Loucy (cell line): ENCODE measurements around the gene GRAMD4.

Experiments used
- H2AFZ ChIP-seq: fragments of 200-600 bp; sonication (generic); 2 replicates; pipeline ENCODE4 v1.6.0; 2016; ENCODE audit warnings: antibody characterized with exemption, mild to moderate bottlenecking, low read length, moderate library complexity
- H3F3A ChIP-seq: fragments of 200-600 bp; 2 replicates; pipeline ENCODE4 v1.6.0; 2016; ENCODE audit warnings: antibody characterized with exemption, low read depth, mild to moderate bottlenecking
- H3K27me3 ChIP-seq: fragments of 200-600 bp; sonication (generic); 2 replicates; pipeline ENCODE4 v1.6.1; 2014; ENCODE audit warnings: low read length, mild to moderate bottlenecking; ENCODE audit not compliant: insufficient read depth, poor library complexity, severe bottlenecking
- H3K36me3 ChIP-seq: fragments of 200-600 bp; sonication (generic); 2 replicates; pipeline ENCODE4 v1.6.1; 2016; ENCODE audit warnings: low read length; ENCODE audit not compliant: insufficient read depth
- H3K4me1 ChIP-seq: fragments of 200-600 bp; sonication (generic); 2 replicates; pipeline ENCODE4 v1.5.1; 2014; ENCODE audit warnings: low read length, mild to moderate bottlenecking; ENCODE audit not compliant: insufficient read depth, poor library complexity, severe bottlenecking
- H3K4me2 ChIP-seq: fragments of 200-600 bp; sonication (generic); 2 replicates; pipeline ENCODE4 v1.6.0; 2014; ENCODE audit warnings: antibody characterized with exemption, low read length, low read depth, mild to moderate bottlenecking; ENCODE audit not compliant: poor library complexity, severe bottlenecking
- H3K4me3 ChIP-seq: fragments of 200-600 bp; sonication (generic); 2 replicates; pipeline ENCODE4 v1.5.1; 2014; ENCODE audit warnings: low read length, mild to moderate bottlenecking, mixed read lengths; ENCODE audit not compliant: poor library complexity, severe bottlenecking
- H3K79me2 ChIP-seq: fragments of 200-600 bp; sonication (generic); 2 replicates; pipeline ENCODE4 v1.6.1; 2014; ENCODE audit warnings: low read length; ENCODE audit not compliant: insufficient read depth
- H3K9ac ChIP-seq: fragments of 200-600 bp; sonication (generic); 2 replicates; pipeline ENCODE4 v1.6.0; 2014; ENCODE audit warnings: mild to moderate bottlenecking, low read depth, low read length, moderate library complexity; ENCODE audit not compliant: poor library complexity, severe bottlenecking
- H3K9me2 ChIP-seq: fragments of 200-600 bp; sonication (generic); replicated peaks from 2 replicates; pipeline ENCODE4 v1.6.1; 2016; ENCODE audit warnings: low read depth, low read length, mixed read lengths
- H3K9me3 ChIP-seq: fragments of 200-600 bp; sonication (generic); 2 replicates; pipeline ENCODE4 v1.6.1; 2014; ENCODE audit warnings: mild to moderate bottlenecking, antibody characterized with exemption, low read length, low read depth; ENCODE audit not compliant: insufficient read depth
- H4K20me1 ChIP-seq: fragments of 200-600 bp; sonication (generic); 2 replicates; pipeline ENCODE4 v1.6.0; 2014; ENCODE audit warnings: antibody characterized with exemption, low read length, mild to moderate bottlenecking; ENCODE audit not compliant: insufficient read depth, poor library complexity, severe bottlenecking
- EZH2phosphoT487 ChIP-seq: fragments of 200-600 bp; IDR thresholded peaks from 2 replicates; pipeline ENCODE4 v1.6.1; 2018; ENCODE audit warnings: antibody characterized with exemption, mild to moderate bottlenecking, moderate library complexity, borderline replicate concordance
- TF ChIP-seq, protein P1 (sequence below): fragments of 200-600 bp; sonication (generic); conservative IDR thresholded peaks from 2 replicates; pipeline ENCODE4 v1.5.1; 2014; ENCODE audit warnings: mild to moderate bottlenecking, antibody characterized with exemption, low read length

Gene GRAMD4

DNA sequence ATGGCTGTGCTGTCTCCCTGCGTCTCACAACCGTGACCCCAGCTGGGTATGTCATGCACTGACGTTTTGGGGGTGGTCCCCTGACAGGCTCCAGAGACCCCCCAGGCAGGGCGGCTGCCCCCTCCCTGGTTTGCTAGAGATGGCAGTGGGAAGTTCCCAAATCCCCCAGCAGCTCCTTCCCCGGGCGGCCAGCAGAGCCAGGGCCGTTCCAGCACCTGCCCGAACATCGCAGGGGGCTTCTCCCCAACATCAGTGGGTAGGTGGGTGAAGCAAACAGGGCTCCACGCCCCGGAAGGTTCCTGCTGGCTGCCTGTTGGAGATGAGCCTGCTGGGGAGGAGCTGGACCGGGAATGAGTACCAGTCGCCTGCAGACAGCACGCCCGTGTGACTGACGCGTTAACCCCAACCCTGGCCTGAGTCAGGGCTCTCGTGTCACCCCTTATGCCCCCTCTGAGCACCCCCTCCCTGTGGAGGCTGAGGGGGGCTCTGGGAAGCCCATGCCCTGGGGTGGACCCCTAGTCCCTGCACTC, 45.6 kb downstream of the GRAMD4 start:
- H3K4me1 ChIP-seq: no peaks in the 10 kb centered on the region

DNA sequence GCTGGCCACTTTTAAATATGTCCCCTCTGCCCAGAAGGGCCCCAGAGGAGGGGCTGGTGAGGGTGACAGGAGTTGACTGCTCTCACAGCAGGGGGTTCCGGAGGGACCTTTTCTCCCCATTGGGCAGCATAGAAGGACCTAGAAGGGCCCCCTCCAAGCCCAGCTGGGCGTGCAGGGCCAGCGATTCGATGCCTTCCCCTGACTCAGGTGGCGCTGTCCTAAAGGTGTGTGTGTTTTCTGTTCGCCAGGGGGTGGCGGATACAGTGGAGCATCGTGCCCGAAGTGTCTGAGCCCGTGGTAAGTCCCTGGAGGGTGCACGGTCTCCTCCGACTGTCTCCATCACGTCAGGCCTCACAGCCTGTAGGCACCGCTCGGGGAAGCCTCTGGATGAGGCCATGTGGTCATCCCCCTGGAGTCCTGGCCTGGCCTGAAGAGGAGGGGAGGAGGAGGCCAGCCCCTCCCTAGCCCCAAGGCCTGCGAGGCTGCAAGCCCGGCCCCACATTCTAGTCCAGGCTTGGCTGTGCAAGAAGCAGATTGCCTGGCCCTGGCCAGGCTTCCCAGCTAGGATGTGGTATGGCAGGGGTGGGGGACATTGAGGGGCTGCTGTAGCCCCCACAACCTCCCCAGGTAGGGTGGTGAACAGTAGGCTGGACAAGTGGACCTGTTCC, 46.5 kb downstream of the GRAMD4 start:
- no peaks in the 10 kb centered on the region for H3K79me2 ChIP-seq
- H2AFZ ChIP-seq: no peak overlapping the region
- H3K4me2 ChIP-seq: no peak overlapping the region
- H3K4me3 ChIP-seq: no peak overlapping the region
- H3K9me3 ChIP-seq: no peaks in the 10 kb centered on the region
- H3K27me3 ChIP-seq: no peaks in the 10 kb centered on the region
- no peak overlapping the region for H3K9ac ChIP-seq
- no peaks in the 10 kb centered on the region for H3K9me2 ChIP-seq
- no peaks in the 10 kb centered on the region for H3F3A ChIP-seq
- no peak for TF ChIP-seq EZH2phosphoT487
- TF ChIP-seq, protein P1, sequence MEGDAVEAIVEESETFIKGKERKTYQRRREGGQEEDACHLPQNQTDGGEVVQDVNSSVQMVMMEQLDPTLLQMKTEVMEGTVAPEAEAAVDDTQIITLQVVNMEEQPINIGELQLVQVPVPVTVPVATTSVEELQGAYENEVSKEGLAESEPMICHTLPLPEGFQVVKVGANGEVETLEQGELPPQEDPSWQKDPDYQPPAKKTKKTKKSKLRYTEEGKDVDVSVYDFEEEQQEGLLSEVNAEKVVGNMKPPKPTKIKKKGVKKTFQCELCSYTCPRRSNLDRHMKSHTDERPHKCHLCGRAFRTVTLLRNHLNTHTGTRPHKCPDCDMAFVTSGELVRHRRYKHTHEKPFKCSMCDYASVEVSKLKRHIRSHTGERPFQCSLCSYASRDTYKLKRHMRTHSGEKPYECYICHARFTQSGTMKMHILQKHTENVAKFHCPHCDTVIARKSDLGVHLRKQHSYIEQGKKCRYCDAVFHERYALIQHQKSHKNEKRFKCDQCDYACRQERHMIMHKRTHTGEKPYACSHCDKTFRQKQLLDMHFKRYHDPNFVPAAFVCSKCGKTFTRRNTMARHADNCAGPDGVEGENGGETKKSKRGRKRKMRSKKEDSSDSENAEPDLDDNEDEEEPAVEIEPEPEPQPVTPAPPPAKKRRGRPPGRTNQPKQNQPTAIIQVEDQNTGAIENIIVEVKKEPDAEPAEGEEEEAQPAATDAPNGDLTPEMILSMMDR: no peak
- no peaks in the 10 kb centered on the region for H4K20me1 ChIP-seq
- H3K36me3 ChIP-seq: peaks cover 20% of the 10 kb centered on the region; the same call in 1 of the 2 replicates
- no peaks in the 10 kb centered on the region for H3K4me1 ChIP-seq

More for the DNA sequence above, 45.6 kb downstream of the GRAMD4 start:
- Histone ChIP-seq H3K4me2 (no peak overlapping the region), H3K79me2 (no peaks in the 10 kb centered on the region), H3K9me2 (no peaks in the 10 kb centered on the region), H3K36me3 (peaks cover 20% of the 10 kb centered on the region; the same call in 1 of the 2 replicates), H4K20me1 (no peaks in the 10 kb centered on the region), H3K27me3 (no peaks in the 10 kb centered on the region), H3K9me3 (no peaks in the 10 kb centered on the region), H2AFZ (no peak overlapping the region), H3K9ac (no peak overlapping the region), H3F3A (no peaks in the 10 kb centered on the region), H3K4me3 (no peak overlapping the region)
- TF ChIP-seq, protein P1: no peak
- TF ChIP-seq EZH2phosphoT487: no peak

DNA sequence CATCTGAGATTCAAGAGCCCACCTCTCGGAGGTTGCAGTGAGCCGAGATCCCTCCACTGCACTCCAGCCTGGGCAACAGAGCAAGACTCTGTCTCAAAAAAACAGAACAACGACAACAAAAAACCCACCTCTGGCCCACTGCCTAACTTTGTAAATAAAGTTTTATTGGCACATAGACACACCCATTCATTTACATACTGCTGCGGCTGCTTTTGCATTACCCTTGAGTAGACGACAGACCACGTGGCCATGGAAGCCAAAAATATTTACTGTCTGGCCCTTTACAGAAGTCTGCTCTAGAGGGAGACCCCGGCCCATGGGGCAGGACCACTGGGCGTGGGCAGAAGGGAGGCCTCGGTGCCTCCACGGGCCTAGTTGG, 47.0 kb downstream of the GRAMD4 start:
- H3K4me2 ChIP-seq: no peak overlapping the region
- H4K20me1 ChIP-seq: no peaks in the 10 kb centered on the region
- H3F3A ChIP-seq: no peaks in the 10 kb centered on the region
- TF ChIP-seq, protein P1: no peak
- no peak for TF ChIP-seq EZH2phosphoT487
- peaks cover 20% of the 10 kb centered on the region; the same call in 1 of the 2 replicates for H3K36me3 ChIP-seq
- H3K9ac ChIP-seq: no peak overlapping the region
- no peak overlapping the region for H3K4me3 ChIP-seq
- no peaks in the 10 kb centered on the region for H3K79me2 ChIP-seq
- H3K9me3 ChIP-seq: no peaks in the 10 kb centered on the region
- H3K27me3 ChIP-seq: no peaks in the 10 kb centered on the region
- no peak overlapping the region for H2AFZ ChIP-seq
- H3K4me1 ChIP-seq: no peaks in the 10 kb centered on the region
- H3K9me2 ChIP-seq: no peaks in the 10 kb centered on the region
